Measurements from ENCODE around the gene ARHGAP22.

GRCh38 chr10:48564466-48565160 is 40.3 kb downstream of the ARHGAP22 start:
- no peak for TF ChIP-seq POLR2A (IDR thresholded peaks at IDR 0.05)
- TF ChIP-seq POLR2AphosphoS5 (IDR thresholded peaks at IDR 0.05; ENCODE audit: insufficient read depth in 1 of 2, low read depth in 1 of 2), result no peak
- TF ChIP-seq, protein P1, sequence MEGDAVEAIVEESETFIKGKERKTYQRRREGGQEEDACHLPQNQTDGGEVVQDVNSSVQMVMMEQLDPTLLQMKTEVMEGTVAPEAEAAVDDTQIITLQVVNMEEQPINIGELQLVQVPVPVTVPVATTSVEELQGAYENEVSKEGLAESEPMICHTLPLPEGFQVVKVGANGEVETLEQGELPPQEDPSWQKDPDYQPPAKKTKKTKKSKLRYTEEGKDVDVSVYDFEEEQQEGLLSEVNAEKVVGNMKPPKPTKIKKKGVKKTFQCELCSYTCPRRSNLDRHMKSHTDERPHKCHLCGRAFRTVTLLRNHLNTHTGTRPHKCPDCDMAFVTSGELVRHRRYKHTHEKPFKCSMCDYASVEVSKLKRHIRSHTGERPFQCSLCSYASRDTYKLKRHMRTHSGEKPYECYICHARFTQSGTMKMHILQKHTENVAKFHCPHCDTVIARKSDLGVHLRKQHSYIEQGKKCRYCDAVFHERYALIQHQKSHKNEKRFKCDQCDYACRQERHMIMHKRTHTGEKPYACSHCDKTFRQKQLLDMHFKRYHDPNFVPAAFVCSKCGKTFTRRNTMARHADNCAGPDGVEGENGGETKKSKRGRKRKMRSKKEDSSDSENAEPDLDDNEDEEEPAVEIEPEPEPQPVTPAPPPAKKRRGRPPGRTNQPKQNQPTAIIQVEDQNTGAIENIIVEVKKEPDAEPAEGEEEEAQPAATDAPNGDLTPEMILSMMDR (IDR thresholded peaks at IDR 0.05), result no peak

Data from vagina (tissue), 2 donors.